BE2C (cell line): ENCODE measurements around the gene KIAA0040.

ENCODE experiments used
- DNase-seq: peaks from one replicate; pipeline ENCODE4 v3.0.0-alpha.2; 2020
- H3K27me3 ChIP-seq: fragments of 250-450 bp; sonication (Bioruptor Pico); 2 replicates; pipeline ENCODE4 v1.5.1; 2020; ENCODE audit warnings: mild to moderate bottlenecking
- H3K36me3 ChIP-seq: fragments of 250-450 bp; sonication (Bioruptor Pico); 2 replicates; pipeline ENCODE4 v1.5.1; 2020; ENCODE audit warnings: mild to moderate bottlenecking
- H3K4me1 ChIP-seq: fragments of 250-450 bp; sonication (Bioruptor Pico); 2 replicates; pipeline ENCODE4 v1.5.1; 2020
- H3K4me3 ChIP-seq: 2 replicates; pipeline ENCODE4 v1.5.1; 2011; ENCODE audit warnings: low read depth, low read length
- H3K9me3 ChIP-seq: fragments of 250-450 bp; sonication (Bioruptor Pico); 2 replicates; pipeline ENCODE4 v1.5.1; 2020
- TF ChIP-seq, protein P1 (sequence below): IDR thresholded peaks from 2 replicates; pipeline ENCODE4 v1.5.1; 2012; ENCODE audit warnings: mild to moderate bottlenecking, low read depth, low read length

Gene KIAA0040

DNA sequence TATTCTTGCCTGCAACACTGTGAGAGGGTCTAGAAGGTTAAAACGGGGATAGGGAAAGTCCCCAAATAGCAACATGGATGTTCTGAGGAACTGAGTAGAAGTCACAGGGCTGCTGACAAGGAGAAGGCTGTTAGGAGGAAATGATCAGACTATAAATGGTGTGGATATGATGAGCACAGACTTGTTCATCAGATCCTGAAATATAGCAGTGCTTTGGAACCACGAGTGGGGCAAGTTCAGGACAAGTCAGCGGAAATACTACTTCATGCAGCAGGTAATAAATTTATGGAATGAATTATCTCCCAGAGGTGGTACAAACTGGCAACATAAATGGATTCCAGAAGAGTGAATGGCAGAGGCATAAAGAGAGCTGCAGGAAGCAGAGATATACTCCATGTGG, 3.2 kb upstream of the KIAA0040 start:
- H3K27me3 ChIP-seq = peaks cover 22% of the 10 kb centered on the region
- no peak overlapping the region for H3K4me3 ChIP-seq
- H3K4me1 ChIP-seq = no peaks in the 10 kb centered on the region
- TF ChIP-seq, protein P1, sequence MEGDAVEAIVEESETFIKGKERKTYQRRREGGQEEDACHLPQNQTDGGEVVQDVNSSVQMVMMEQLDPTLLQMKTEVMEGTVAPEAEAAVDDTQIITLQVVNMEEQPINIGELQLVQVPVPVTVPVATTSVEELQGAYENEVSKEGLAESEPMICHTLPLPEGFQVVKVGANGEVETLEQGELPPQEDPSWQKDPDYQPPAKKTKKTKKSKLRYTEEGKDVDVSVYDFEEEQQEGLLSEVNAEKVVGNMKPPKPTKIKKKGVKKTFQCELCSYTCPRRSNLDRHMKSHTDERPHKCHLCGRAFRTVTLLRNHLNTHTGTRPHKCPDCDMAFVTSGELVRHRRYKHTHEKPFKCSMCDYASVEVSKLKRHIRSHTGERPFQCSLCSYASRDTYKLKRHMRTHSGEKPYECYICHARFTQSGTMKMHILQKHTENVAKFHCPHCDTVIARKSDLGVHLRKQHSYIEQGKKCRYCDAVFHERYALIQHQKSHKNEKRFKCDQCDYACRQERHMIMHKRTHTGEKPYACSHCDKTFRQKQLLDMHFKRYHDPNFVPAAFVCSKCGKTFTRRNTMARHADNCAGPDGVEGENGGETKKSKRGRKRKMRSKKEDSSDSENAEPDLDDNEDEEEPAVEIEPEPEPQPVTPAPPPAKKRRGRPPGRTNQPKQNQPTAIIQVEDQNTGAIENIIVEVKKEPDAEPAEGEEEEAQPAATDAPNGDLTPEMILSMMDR = no peak
- no peaks in the 10 kb centered on the region for H3K9me3 ChIP-seq
- DNase-seq = no peak
- no peaks in the 10 kb centered on the region for H3K36me3 ChIP-seq

DNA sequence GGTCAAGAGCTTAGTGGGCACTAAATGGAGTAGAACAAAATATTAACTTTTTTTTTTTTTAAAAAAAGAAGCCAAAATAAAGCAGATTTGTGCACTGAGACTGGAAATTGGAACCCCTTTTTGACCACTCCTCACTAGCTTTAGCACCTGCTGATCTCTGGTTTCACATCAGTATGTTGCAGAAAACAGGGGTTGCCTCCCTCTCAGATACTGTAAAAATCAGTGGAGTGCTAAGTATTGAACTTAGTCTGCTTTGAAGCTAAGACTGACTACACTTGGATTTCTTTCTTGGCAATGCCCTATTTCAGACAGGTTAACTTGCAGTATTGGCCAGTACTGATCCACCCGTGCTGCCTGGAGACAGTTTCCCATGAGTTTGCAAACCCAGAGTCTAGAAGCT, 2.7 kb upstream of the KIAA0040 start:
- Histone ChIP-seq H3K9me3 (no peaks in the 10 kb centered on the region), H3K27me3 (peaks cover 22% of the 10 kb centered on the region), H3K4me3 (no peak overlapping the region), H3K36me3 (no peaks in the 10 kb centered on the region), H3K4me1 (no peaks in the 10 kb centered on the region)
- TF ChIP-seq, protein P1 = no peak
- no peak for DNase-seq

DNA sequence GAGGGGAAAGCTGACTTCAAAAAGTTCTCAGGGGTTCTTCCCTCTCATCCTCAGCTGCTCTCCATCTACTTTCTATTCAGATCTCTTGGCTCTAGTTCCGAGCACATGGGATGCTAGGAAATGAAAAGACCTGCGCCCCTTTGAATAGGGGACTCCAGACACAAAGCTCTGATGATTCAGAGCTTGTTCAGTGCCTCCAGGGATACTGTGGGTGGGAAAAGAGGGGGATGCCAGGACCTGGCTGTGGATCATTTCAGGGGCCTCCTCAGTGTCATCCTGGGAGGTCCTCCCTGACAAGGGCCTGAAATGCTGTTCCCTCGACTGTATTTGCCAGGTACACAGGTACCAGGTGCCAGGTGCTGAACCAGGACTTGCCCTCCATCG, 943 bp upstream of the KIAA0040 start:
- no peaks in the 10 kb centered on the region for H3K4me1 ChIP-seq
- no peaks in the 10 kb centered on the region for H3K36me3 ChIP-seq
- no peak for DNase-seq
- peaks cover 22% of the 10 kb centered on the region for H3K27me3 ChIP-seq
- TF ChIP-seq, protein P1 = no peak
- no peak overlapping the region for H3K4me3 ChIP-seq
- no peaks in the 10 kb centered on the region for H3K9me3 ChIP-seq

DNA sequence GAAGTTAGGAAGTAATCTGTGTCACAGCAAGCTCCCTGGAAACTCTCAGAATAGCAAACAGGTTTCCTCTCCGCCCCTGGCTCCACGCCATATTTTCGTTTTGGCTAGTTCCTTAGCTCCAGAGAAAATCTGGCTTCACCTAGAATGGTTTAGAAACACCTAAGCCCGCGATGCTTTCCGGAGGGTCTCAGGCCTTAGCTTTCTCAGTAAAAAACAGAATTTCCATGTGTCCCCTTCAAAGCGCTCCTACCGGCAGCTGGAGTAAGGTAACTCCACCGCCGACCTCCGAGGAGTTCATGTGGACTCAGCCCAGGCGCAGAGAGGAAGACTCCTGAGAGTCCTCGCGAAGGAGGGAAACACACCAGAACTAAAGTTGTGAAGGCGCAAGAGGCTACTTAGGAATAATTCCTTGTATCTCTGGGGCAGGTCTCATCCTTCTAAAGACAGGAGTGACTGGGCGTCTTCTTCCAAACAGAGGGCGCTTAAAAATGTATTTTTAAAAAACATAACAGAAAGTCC, 406 bp downstream of the KIAA0040 start:
- H3K4me1 ChIP-seq = no peaks in the 10 kb centered on the region
- H3K27me3 ChIP-seq = peaks cover 22% of the 10 kb centered on the region
- H3K9me3 ChIP-seq = no peaks in the 10 kb centered on the region
- H3K4me3 ChIP-seq = peak overlapping the region; percentile 49
- no peak for DNase-seq
- TF ChIP-seq, protein P1 = no peak
- no peaks in the 10 kb centered on the region for H3K36me3 ChIP-seq

DNA sequence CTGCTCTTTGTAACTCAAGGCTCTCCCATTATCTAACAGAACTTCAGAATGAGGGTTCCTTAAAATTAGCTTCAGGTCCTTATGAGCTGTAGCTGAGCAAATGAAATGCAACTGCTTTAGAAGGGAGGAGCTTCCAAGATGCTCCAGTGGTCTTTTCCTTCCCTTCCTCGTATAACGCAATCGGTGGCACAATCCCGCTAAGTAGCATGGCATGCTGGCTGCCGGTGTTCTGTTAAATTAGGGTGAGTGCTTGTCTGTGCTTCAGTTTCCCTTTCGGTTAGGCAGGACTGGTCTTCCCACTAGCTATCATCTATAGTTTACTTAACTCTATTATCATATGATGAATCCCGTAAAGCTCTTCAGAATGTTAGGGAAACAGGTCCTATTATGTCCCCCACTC, 917 bp downstream of the KIAA0040 start:
- no peak overlapping the region for H3K4me3 ChIP-seq

DNA sequence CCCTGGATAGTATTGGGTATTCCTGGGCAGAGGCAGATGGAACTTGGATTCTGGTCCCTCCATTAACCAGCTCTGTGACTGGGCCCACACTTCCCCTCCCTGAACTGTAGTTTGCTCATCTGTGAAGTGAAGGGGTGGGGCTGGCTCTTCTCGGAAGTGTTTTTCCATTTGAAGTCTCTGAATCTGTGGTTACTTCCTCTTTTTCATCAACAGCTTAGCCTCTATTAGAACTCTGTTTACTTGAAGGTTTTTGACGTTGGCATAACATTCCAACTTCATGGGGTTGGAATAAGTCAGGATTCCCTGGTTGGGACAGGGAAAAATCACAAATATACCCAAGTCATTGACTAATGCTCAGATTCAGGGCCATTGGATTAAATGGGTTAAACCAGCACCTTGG, 3.6 kb downstream of the KIAA0040 start:
- Histone ChIP-seq H3K4me3 (no peak overlapping the region), H3K9me3 (no peaks in the 10 kb centered on the region), H3K4me1 (no peaks in the 10 kb centered on the region), H3K27me3 (peaks cover 28% of the 10 kb centered on the region), H3K36me3 (no peaks in the 10 kb centered on the region)
- no peak for DNase-seq
- TF ChIP-seq, protein P1 = no peak

More for the DNA sequence above, 917 bp downstream of the KIAA0040 start:
- no peaks in the 10 kb centered on the region for H3K36me3 ChIP-seq
- no peaks in the 10 kb centered on the region for H3K4me1 ChIP-seq
- no peak for DNase-seq
- no peaks in the 10 kb centered on the region for H3K9me3 ChIP-seq
- peaks cover 22% of the 10 kb centered on the region for H3K27me3 ChIP-seq
- TF ChIP-seq, protein P1 = no peak
